ENCODE data around the gene ATP9B. TPM values are rescaled to one million over a fixed set of nuclear protein-coding genes. Genes with fewer than 3 reads are reported as not detected.

ATP9B gene
- total and polyA plus RNA-seq, 2 donors, result 20.2 to 89.2 TPM

GRCh38 chr18:79413901-79414300 lies 344.7 kb downstream of the ATP9B start:
- no peak overlapping the region for H3K4me3 ChIP-seq (ENCODE audit: low read depth, low read length)
- WGBS, result 79% methylated on average over 9 of the region's 9 CpGs
- H3K4me1 ChIP-seq (ENCODE audit: insufficient read depth), result no peaks in the 10 kb centered on the region
- H3K27ac ChIP-seq (ENCODE audit: low read depth), result no peak overlapping the region
- H3K36me3 ChIP-seq (ENCODE audit: insufficient read depth), result no peaks in the 10 kb centered on the region
- DNase-seq (ENCODE audit: extremely low spot score), result no peak

- WGBS, result 87% methylated on average over 24 of the region's 24 CpGs
- no peaks in the 10 kb centered on the region for H3K4me1 ChIP-seq (ENCODE audit: insufficient read depth)
- H3K4me3 ChIP-seq (ENCODE audit: low read depth, low read length), result no peak overlapping the region
- no peak for DNase-seq (ENCODE audit: extremely low spot score)
- no peaks in the 10 kb centered on the region for H3K36me3 ChIP-seq (ENCODE audit: insufficient read depth)
- no peak overlapping the region for H3K27ac ChIP-seq (ENCODE audit: low read depth)
These were observed 347.0 kb downstream of the ATP9B start for GRCh38 chr18:79416022-79416676.

- Histone ChIP-seq H3K27ac (ENCODE audit: low read depth) (no peak overlapping the region), H3K36me3 (ENCODE audit: insufficient read depth) (no peaks in the 10 kb centered on the region), H3K4me1 (ENCODE audit: insufficient read depth) (no peaks in the 10 kb centered on the region), H3K4me3 (ENCODE audit: low read depth, low read length) (no peak overlapping the region)
- 78% methylated on average over 12 of the region's 12 CpGs for WGBS
- DNase-seq (ENCODE audit: extremely low spot score), result no peak
These were observed 347.5 kb downstream of the ATP9B start for GRCh38 chr18:79416677-79417052.

- H3K4me1 ChIP-seq (ENCODE audit: insufficient read depth), result no peaks in the 10 kb centered on the region
- H3K4me3 ChIP-seq (ENCODE audit: low read depth, low read length), result no peak overlapping the region
- WGBS, result 96% methylated on average over 19 of the region's 19 CpGs
- DNase-seq (ENCODE audit: extremely low spot score), result no peak
- no peak overlapping the region for H3K27ac ChIP-seq (ENCODE audit: low read depth)
- no peaks in the 10 kb centered on the region for H3K36me3 ChIP-seq (ENCODE audit: insufficient read depth)
These were observed 349.0 kb downstream of the ATP9B start for GRCh38 chr18:79418236-79418635.

- Histone ChIP-seq H3K4me3 (ENCODE audit: low read depth, low read length) (no peak overlapping the region), H3K36me3 (ENCODE audit: insufficient read depth) (no peaks in the 10 kb centered on the region), H3K27ac (ENCODE audit: low read depth) (no peak overlapping the region), H3K4me1 (ENCODE audit: insufficient read depth) (no peaks in the 10 kb centered on the region)
- no peak for DNase-seq (ENCODE audit: extremely low spot score)
- WGBS, result 80% methylated on average over 11 of the region's 11 CpGs
These were observed 349.4 kb downstream of the ATP9B start for GRCh38 chr18:79418642-79419041.

GRCh38 chr18:79420033-79420745 lies 351.0 kb downstream of the ATP9B start:
- Histone ChIP-seq H3K27ac (ENCODE audit: low read depth) (no peak overlapping the region), H3K36me3 (ENCODE audit: insufficient read depth) (no peaks in the 10 kb centered on the region), H3K4me1 (ENCODE audit: insufficient read depth) (no peaks in the 10 kb centered on the region), H3K4me3 (ENCODE audit: low read depth, low read length) (no peak overlapping the region)
- no peak for DNase-seq (ENCODE audit: extremely low spot score)
- 92% methylated on average over 48 of the region's 48 CpGs for WGBS

- no peak overlapping the region for H3K27ac ChIP-seq (ENCODE audit: low read depth)
- no peak for DNase-seq (ENCODE audit: extremely low spot score)
- no peak overlapping the region for H3K4me3 ChIP-seq (ENCODE audit: low read depth, low read length)
- 91% methylated on average over 26 of the region's 26 CpGs for WGBS
- H3K4me1 ChIP-seq (ENCODE audit: insufficient read depth), result no peaks in the 10 kb centered on the region
- no peaks in the 10 kb centered on the region for H3K36me3 ChIP-seq (ENCODE audit: insufficient read depth)
These were observed 352.2 kb downstream of the ATP9B start for GRCh38 chr18:79421275-79421857.

GRCh38 chr18:79422022-79422782 lies 353.0 kb downstream of the ATP9B start:
- DNase-seq (ENCODE audit: extremely low spot score), result no peak
- Histone ChIP-seq H3K27ac (ENCODE audit: low read depth) (no peak overlapping the region), H3K4me1 (ENCODE audit: insufficient read depth) (no peaks in the 10 kb centered on the region), H3K36me3 (ENCODE audit: insufficient read depth) (no peaks in the 10 kb centered on the region), H3K4me3 (ENCODE audit: low read depth, low read length) (no peak overlapping the region)
- 88% methylated on average over 24 of the region's 24 CpGs for WGBS

- DNase-seq (ENCODE audit: extremely low spot score), result no peak
- no peak overlapping the region for H3K27ac ChIP-seq (ENCODE audit: low read depth)
- WGBS, result 88% methylated on average over 12 of the region's 12 CpGs
These were observed 353.6 kb downstream of the ATP9B start for GRCh38 chr18:79422783-79423165.

GRCh38 chr18:79423211-79424007 lies 354.2 kb downstream of the ATP9B start:
- H3K4me1 ChIP-seq (ENCODE audit: insufficient read depth), result no peaks in the 10 kb centered on the region
- no peak overlapping the region for H3K27ac ChIP-seq (ENCODE audit: low read depth)
- no peak for DNase-seq (ENCODE audit: extremely low spot score)
- WGBS, result 90% methylated on average over 26 of the region's 26 CpGs
- H3K4me3 ChIP-seq (ENCODE audit: low read depth, low read length), result no peak overlapping the region
- H3K36me3 ChIP-seq (ENCODE audit: insufficient read depth), result no peaks in the 10 kb centered on the region

More at GRCh38 chr18:79422783-79423165, 353.6 kb downstream of the ATP9B start:
- Histone ChIP-seq H3K36me3 (ENCODE audit: insufficient read depth) (no peaks in the 10 kb centered on the region), H3K4me1 (ENCODE audit: insufficient read depth) (no peaks in the 10 kb centered on the region), H3K4me3 (ENCODE audit: low read depth, low read length) (no peak overlapping the region)

- no peak overlapping the region for H3K27ac ChIP-seq (ENCODE audit: low read depth)
- DNase-seq (ENCODE audit: extremely low spot score), result no peak
- no peaks in the 10 kb centered on the region for H3K36me3 ChIP-seq (ENCODE audit: insufficient read depth)
- no peaks in the 10 kb centered on the region for H3K4me1 ChIP-seq (ENCODE audit: insufficient read depth)
- no peak overlapping the region for H3K4me3 ChIP-seq (ENCODE audit: low read depth, low read length)
- 78% methylated on average over 30 of the region's 30 CpGs for WGBS
These were observed 354.9 kb downstream of the ATP9B start for GRCh38 chr18:79424008-79424565.

GRCh38 chr18:79424880-79425568 lies 355.8 kb downstream of the ATP9B start:
- no peak overlapping the region for H3K27ac ChIP-seq (ENCODE audit: low read depth)
- no peaks in the 10 kb centered on the region for H3K36me3 ChIP-seq (ENCODE audit: insufficient read depth)
- WGBS, result 90% methylated on average over 19 of the region's 19 CpGs
- DNase-seq (ENCODE audit: extremely low spot score), result no peak
- no peaks in the 10 kb centered on the region for H3K4me1 ChIP-seq (ENCODE audit: insufficient read depth)
- H3K4me3 ChIP-seq (ENCODE audit: low read depth, low read length), result no peak overlapping the region
